ENCODE measurements around the gene ZNF516.

Gene ZNF516

GRCh38 chr18:76364282-76365259 lies 130.5 kb downstream of the ZNF516 start:
- no peak for TF ChIP-seq FOXP2 (optimal IDR thresholded peaks at IDR 0.05; ENCODE audit: borderline replicate concordance, extremely low read depth, extremely low read length, insufficient read depth)
- no peak for TF ChIP-seq REST (IDR thresholded peaks at IDR 0.05; ENCODE audit: insufficient read depth in 1 of 2, low read depth in 2 of 2, low read length in 2 of 2)
- TF ChIP-seq SIN3A (IDR thresholded peaks at IDR 0.05; ENCODE audit: borderline replicate concordance, insufficient read depth, low read length): no peak
- no peak for TF ChIP-seq TAF1 (IDR thresholded peaks at IDR 0.05; ENCODE audit: borderline replicate concordance, insufficient read depth, low read length)
- TF ChIP-seq POLR2AphosphoS5 (IDR thresholded peaks at IDR 0.05; ENCODE audit: low read depth, low read length): no peak

GRCh38 chr18:76363436-76364120 lies 131.5 kb downstream of the ZNF516 start:
- TF ChIP-seq REST (IDR thresholded peaks at IDR 0.05; ENCODE audit: insufficient read depth in 1 of 2, low read depth in 2 of 2, low read length in 2 of 2): no peak
- TF ChIP-seq FOXP2 (optimal IDR thresholded peaks at IDR 0.05; ENCODE audit: borderline replicate concordance, extremely low read depth, extremely low read length, insufficient read depth): no peak
- no peak for TF ChIP-seq TAF1 (IDR thresholded peaks at IDR 0.05; ENCODE audit: borderline replicate concordance, insufficient read depth, low read length)
- no peak for TF ChIP-seq SIN3A (IDR thresholded peaks at IDR 0.05; ENCODE audit: borderline replicate concordance, insufficient read depth, low read length)
- no peak for TF ChIP-seq POLR2AphosphoS5 (IDR thresholded peaks at IDR 0.05; ENCODE audit: low read depth, low read length)

GRCh38 chr18:76362676-76363075 lies 132.4 kb downstream of the ZNF516 start:
- TF ChIP-seq REST (IDR thresholded peaks at IDR 0.05; ENCODE audit: insufficient read depth in 1 of 2, low read depth in 2 of 2, low read length in 2 of 2) (no peak), TAF1 (IDR thresholded peaks at IDR 0.05; ENCODE audit: borderline replicate concordance, insufficient read depth, low read length) (no peak), SIN3A (IDR thresholded peaks at IDR 0.05; ENCODE audit: borderline replicate concordance, insufficient read depth, low read length) (no peak), POLR2AphosphoS5 (IDR thresholded peaks at IDR 0.05; ENCODE audit: low read depth, low read length) (no peak), FOXP2 (optimal IDR thresholded peaks at IDR 0.05; ENCODE audit: borderline replicate concordance, extremely low read depth, extremely low read length, insufficient read depth) (no peak)

GRCh38 chr18:76361219-76361618 lies 133.8 kb downstream of the ZNF516 start:
- TF ChIP-seq SIN3A (IDR thresholded peaks at IDR 0.05; ENCODE audit: borderline replicate concordance, insufficient read depth, low read length) (no peak), TAF1 (IDR thresholded peaks at IDR 0.05; ENCODE audit: borderline replicate concordance, insufficient read depth, low read length) (no peak), FOXP2 (optimal IDR thresholded peaks at IDR 0.05; ENCODE audit: borderline replicate concordance, extremely low read depth, extremely low read length, insufficient read depth) (no peak), POLR2AphosphoS5 (IDR thresholded peaks at IDR 0.05; ENCODE audit: low read depth, low read length) (no peak), REST (IDR thresholded peaks at IDR 0.05; ENCODE audit: insufficient read depth in 1 of 2, low read depth in 2 of 2, low read length in 2 of 2) (no peak)
